ENCODE measurements around the gene COQ7. TPM values are rescaled to one million over a fixed set of nuclear protein-coding genes. Genes with fewer than 3 reads are reported as not detected.

Gene COQ7
- total and polyA plus RNA-seq, 2 of the 4 experiments (the other 2 are of a cell fraction): 10.9 to 13.6 TPM

DNA sequence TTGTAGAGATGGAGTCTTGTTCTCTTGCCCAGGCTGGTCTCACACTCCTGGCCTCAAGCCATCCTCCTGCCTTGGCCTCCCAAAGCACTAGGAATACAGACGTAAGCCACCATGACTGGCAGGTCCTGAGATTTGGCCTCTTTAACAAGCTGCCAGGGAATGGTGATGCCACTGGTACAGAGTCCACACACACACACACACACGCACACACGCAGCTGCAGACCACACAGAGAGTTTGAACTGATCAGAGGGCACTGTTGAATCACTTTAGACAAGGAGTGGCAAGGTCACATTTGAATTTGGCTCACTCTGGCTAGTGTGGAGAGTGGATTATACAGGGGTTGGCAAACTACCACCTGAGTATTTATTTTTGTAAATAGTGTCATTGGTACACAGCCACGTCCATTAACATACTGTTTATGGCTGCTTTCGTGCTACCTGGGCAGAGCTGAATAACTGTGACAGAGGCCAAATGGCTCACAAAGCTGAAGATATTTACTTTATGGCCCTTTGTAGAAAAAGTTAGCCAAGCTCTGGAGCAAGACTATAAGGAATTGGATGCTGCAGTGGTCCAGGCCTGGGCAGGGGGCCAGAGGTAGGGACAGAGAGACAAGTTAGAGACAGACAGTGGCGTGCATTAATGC, 56.2 kb downstream of the COQ7 start:
- POLR2A ChIA-PET (ENCODE audit: unreplicated experiment): interaction anchor here (0.5 kb wide), 1 partner anchor 431 kb away, joined by 5 read pairs; no protein-coding TSS in a partner anchor
- no TSS peak for BruUV-seq (replicated peaks)
- Histone ChIP-seq H3K9ac (ENCODE audit: low read depth, low read length) (no peak overlapping the region), H3K18ac (ENCODE audit: low read depth, low read length) (no peak overlapping the region; the same call in 1 of the 2 replicates), H2BK120ac (ENCODE audit: low read depth, low read length) (no peak overlapping the region), H3K56ac (ENCODE audit: extremely low read depth, insufficient read depth, low read length) (no peak overlapping the region), H2BK15ac (ENCODE audit: low read depth, low read length) (no peak overlapping the region), H3K4me2 (ENCODE audit: low read depth, low read length) (no peak overlapping the region), H3K14ac (replicated peaks; ENCODE audit: low read depth, low read length) (no peak overlapping the region), H3K4ac (ENCODE audit: low read depth, low read length) (peak overlapping the region; percentile 20; the same call in 1 of the 2 replicates), H3K36me3 (ENCODE audit: control insufficient read depth, insufficient read depth, low read length) (peaks cover 10% of the 10 kb centered on the region), H4K8ac (ENCODE audit: low read depth in 2 of 2, low read length in 2 of 2) (no peak overlapping the region), H2AFZ (replicated peaks; ENCODE audit: low read length, poor library complexity) (no peak overlapping the region), H3K27me3 (ENCODE audit: control insufficient read depth, insufficient read depth, low read length) (no peaks in the 10 kb centered on the region), H3K79me1 (ENCODE audit: low read depth in 1 of 2, low read length in 2 of 2) (peaks cover 7 to 50% of the 10 kb centered on the region in 2 experiments; a peak in 3 of 4 replicates), H2AK9ac (replicated peaks; ENCODE audit: low read depth, low read length, poor library complexity) (no peak overlapping the region), H2BK20ac (ENCODE audit: low read depth, low read length) (no peak overlapping the region), H3K4me1 (ENCODE audit: control insufficient read depth, insufficient read depth, low read length) (peaks cover 9% of the 10 kb centered on the region), H4K5ac (ENCODE audit: low read depth, low read length) (no peak overlapping the region), H3K27ac (ENCODE audit: insufficient read depth, low read length) (no peak overlapping the region), H2AK5ac (ENCODE audit: low read depth, low read length) (peak overlapping the region; percentile 16; the same call in 1 of the 2 replicates), H3K9me3 (ENCODE audit: control insufficient read depth, insufficient read depth, low read length) (no peaks in the 10 kb centered on the region), H3K4me3 (ENCODE audit: insufficient read depth, low read depth, low read length) (no peak overlapping the region), H2BK5ac (ENCODE audit: low read depth, low read length, poor library complexity, severe bottlenecking) (no peak overlapping the region), H3K9me1 (ENCODE audit: insufficient read depth, low read length) (peaks cover 8% of the 10 kb centered on the region), H4K91ac (ENCODE audit: insufficient read depth, low read depth, low read length) (no peak overlapping the region), H4K20me1 (ENCODE audit: insufficient read depth, low read length) (peaks cover 23% of the 10 kb centered on the region), H3K23ac (ENCODE audit: low read depth, low read length) (no peak overlapping the region)
- ATAC-seq (ENCODE audit: low read depth) (no peak), DNase-seq (no peak)
- CTCF ChIA-PET: no interaction called here
- WGBS, 2 experiments (ENCODE audit: extremely low coverage in 2 of 2, insufficient read length in 1 of 2): 80% methylated on average over 1 of the region's 6 CpGs; no CpG with 5 or more reads in 1 of the 2 experiments
- in situ Hi-C loops (cut with MboI; ENCODE audit: low sequenced_read_pairs): loop anchor here (25.0 kb wide), 2 partner anchors 589 to 764 kb away; partner anchors contain the start of genes GPRC5B, IQCK and KNOP1
- intact Hi-C loops (cut with micrococcal nuclease): no loop called here
- no peak for TF ChIP-seq BHLHE40 (IDR thresholded peaks at IDR 0.05; ENCODE audit: low read depth, low read length)
- no peak for TF ChIP-seq CEBPB (IDR thresholded peaks at IDR 0.05; ENCODE audit: low read depth, low read length)
- dilution Hi-C loops (cut with HindIII; ENCODE audit: low sequenced_read_pairs, unreplicated experiment): no loop called here
